GM12878 (cell line): Measurements from ENCODE around the gene KCNS1. TPM values are rescaled to one million over a fixed set of nuclear protein-coding genes. Genes with fewer than 3 reads are reported as not detected.

Source experiments
- ATAC-seq: fragments of 200-7000 bp; cut with Tn5 transposase; 3 replicates; pipeline ENCODE4 v1.9.1; 2020; ENCODE audit warnings: mild to moderate bottlenecking, moderate library complexity
- BruUV-seq: library from RNA; stranded (reverse); fragments of 400-500 nt; replicated peaks from 2 replicates; lab custom pipeline; 2021; lab: Mats Ljungman, UMichigan
- CTCF ChIA-PET: fragments of 300-600 bp; sonication (Branson Sonifier 250); formaldehyde crosslinking; extraction: SDS; loops from one replicate; lab custom pipeline; 2021; ENCODE audit warnings: inconsistent platforms; lab: Yijun Ruan, JAX
- POLR2A ChIA-PET: fragments of 350-600 bp; formaldehyde crosslinking; extraction: SDS; loops from one replicate; lab custom pipeline; 2021; ENCODE audit warnings: inconsistent platforms; lab: Charles Lee
- RAD21 ChIA-PET: fragments of 300-600 bp; sonication (Branson Sonifier 250); formaldehyde crosslinking; loops from one replicate; lab custom pipeline; 2023; ENCODE audit warnings: antibody characterized with exemption; ENCODE audit not compliant: unreplicated experiment; lab: Charles Lee
- SMC1A ChIA-PET: fragments of 300-600 bp; sonication (Branson Sonifier 250); formaldehyde crosslinking; loops from one replicate; lab custom pipeline; 2023; ENCODE audit not compliant: unreplicated experiment, uncharacterized antibody; lab: Charles Lee
- DNase-seq: peaks from one replicate; pipeline ENCODE4 v3.0.0-alpha.2; 2011; ENCODE audit warnings: low read depth, low spot score
- FAIRE-seq: peaks from 3 replicates; lab custom pipeline; 2011; peaks lifted over from hg19 to GRCh38; lab: Jason Lieb, UNC
- H2AFZ ChIP-seq: 2 replicates; pipeline ENCODE4 v1.6.0; 2011; ENCODE audit warnings: low read depth, low read length, control low read depth; ENCODE audit not compliant: control insufficient read depth
- H3K27ac ChIP-seq: 2 replicates; pipeline ENCODE4 v1.5.1; 2011; ENCODE audit warnings: control low read depth; ENCODE audit not compliant: control insufficient read depth, insufficient read depth
- H3K27me3 ChIP-seq, 2 experiments: replicated peaks in 1 of 2; 2 replicates each; pipeline versions ENCODE4 v1.6.0 to v1.6.1; 2011; ENCODE audit warnings: low read length in 1 of 2; ENCODE audit not compliant: control insufficient read depth in 2 of 2, insufficient read depth in 2 of 2
- H3K36me3 ChIP-seq, 2 experiments: 2 replicates each; pipeline ENCODE4 v1.5.1; 2011; ENCODE audit warnings: low read length in 1 of 2; ENCODE audit not compliant: control insufficient read depth in 2 of 2, insufficient read depth in 2 of 2
- H3K4me1 ChIP-seq: 2 replicates; pipeline ENCODE4 v1.6.1; 2011; ENCODE audit warnings: mild to moderate bottlenecking, low read length, moderate library complexity, mixed read lengths; ENCODE audit not compliant: control insufficient read depth, insufficient read depth
- H3K4me2 ChIP-seq: 2 replicates; pipeline ENCODE4 v1.6.0; 2011; ENCODE audit warnings: control low read depth; ENCODE audit not compliant: control insufficient read depth, insufficient read depth
- H3K4me3 ChIP-seq: fragments of 200-600 bp; sonication (generic); 2 replicates; pipeline ENCODE4 v1.5.1; 2016
- H3K79me2 ChIP-seq: 2 replicates; pipeline ENCODE4 v1.6.0; 2011; ENCODE audit warnings: low read length; ENCODE audit not compliant: control insufficient read depth, insufficient read depth
- H3K9ac ChIP-seq: 2 replicates; pipeline ENCODE4 v1.8.0; 2011; ENCODE audit warnings: low read length, control low read depth, mixed read lengths; ENCODE audit not compliant: control insufficient read depth, insufficient read depth
- H3K9me3 ChIP-seq: replicated peaks from 3 replicates; pipeline ENCODE4 v1.5.1; 2011; ENCODE audit warnings: mild to moderate bottlenecking, low read length; ENCODE audit not compliant: control insufficient read depth, insufficient read depth
- H4K20me1 ChIP-seq: 2 replicates; pipeline ENCODE4 v1.6.0; 2011; ENCODE audit not compliant: control insufficient read depth, insufficient read depth
- ASH2L ChIP-seq: fragments of 300-600, 200-600 bp; sonication (generic); IDR thresholded peaks from 2 replicates; pipeline ENCODE4 v1.6.1; 2017; ENCODE audit warnings: low read depth, mild to moderate bottlenecking, borderline replicate concordance
- ATF2 ChIP-seq: IDR thresholded peaks from 2 replicates; pipeline ENCODE4 v1.6.1; 2012; ENCODE audit warnings: low read length, inconsistent platforms
- BRCA1 ChIP-seq: IDR thresholded peaks from 2 replicates; pipeline ENCODE4 v1.6.1; 2011; ENCODE audit warnings: low read depth, low read length, improper control_type of control experiment
- FOS ChIP-seq: IDR thresholded peaks from 3 replicates; pipeline ENCODE4 v1.6.1; 2011; ENCODE audit warnings: borderline replicate concordance; ENCODE audit not compliant: insufficient read length; ENCODE audit errors: extremely low read depth
- IKZF2 ChIP-seq, 2 experiments: fragments of 450-650 bp; IDR thresholded peaks; 2 replicates each; pipeline ENCODE4 v1.6.1; 2017; ENCODE audit warnings: mild to moderate bottlenecking in 2 of 2, moderate library complexity in 2 of 2
- KAT2A ChIP-seq: conservative IDR thresholded peaks from 2 replicates; pipeline ENCODE4 v1.6.1; 2011; ENCODE audit warnings: low read depth, low read length; ENCODE audit not compliant: control insufficient read depth
- KDM1A ChIP-seq: fragments of 200-600 bp; sonication (generic); IDR thresholded peaks from 2 replicates; pipeline ENCODE4 v1.6.1; 2016; ENCODE audit warnings: borderline replicate concordance
- MYB ChIP-seq: fragments of 150-350 bp; IDR thresholded peaks from 2 replicates; pipeline ENCODE4 v1.6.1; 2014; ENCODE audit warnings: mild to moderate bottlenecking, low read depth, low read length, borderline replicate concordance
- MYC ChIP-seq: IDR thresholded peaks from 2 replicates; pipeline ENCODE4 v1.6.1; 2011; ENCODE audit warnings: mild to moderate bottlenecking, low read length, moderate library complexity, inconsistent platforms; ENCODE audit not compliant: insufficient read depth, insufficient replicate concordance, insufficient read length, severe bottlenecking
- NR2C1 ChIP-seq: fragments of 450-650 bp; IDR thresholded peaks from 2 replicates; pipeline ENCODE4 v1.6.1; 2017; ENCODE audit warnings: antibody characterized with exemption, mild to moderate bottlenecking, moderate library complexity
- PML ChIP-seq: IDR thresholded peaks from 2 replicates; pipeline ENCODE4 v1.6.1; 2012; ENCODE audit warnings: low read length, inconsistent platforms
- POLR2A ChIP-seq: IDR thresholded peaks from 2 replicates; pipeline ENCODE4 v1.6.1; 2011; ENCODE audit warnings: low read depth, mild to moderate bottlenecking, low read length
- RFX5 ChIP-seq: IDR thresholded peaks from 2 replicates; pipeline ENCODE4 v1.6.1; 2011; ENCODE audit warnings: low read depth, low read length, improper control_type of control experiment
- RUNX3 ChIP-seq: IDR thresholded peaks from 2 replicates; pipeline ENCODE4 v1.6.1; 2012; ENCODE audit warnings: low read length, inconsistent platforms
- SUZ12 ChIP-seq: fragments of 200-600 bp; sonication (generic); IDR thresholded peaks from one replicate; pipeline ENCODE4 v1.6.1; 2018; ENCODE audit warnings: antibody characterized with exemption, mild to moderate bottlenecking; ENCODE audit not compliant: unreplicated experiment
- ZBTB40 ChIP-seq: fragments of 450-650 bp; IDR thresholded peaks from 2 replicates; pipeline ENCODE4 v1.6.1; 2016; ENCODE audit warnings: mild to moderate bottlenecking, moderate library complexity, borderline replicate concordance
- WGBS: methylation state at CpG from one replicate; pipeline ENCODE4 v1.1.6; 2016; ENCODE audit warnings: low lambda C conversion rate; ENCODE audit not compliant: insufficient replicate concordance, insufficient coverage; ENCODE audit errors: missing lambda C conversion rate; 5-methylcytosine and 5-hydroxymethylcytosine counted together
- in situ Hi-C: fragments of 300-500 bp; cut with MboI; formaldehyde crosslinking; loops from 9 replicates; pipeline ENCODE4 v1.14.3; 2018; ENCODE audit warnings: mixed read lengths
- intact Hi-C: fragments of 100-400 bp; cut with micrococcal nuclease; formaldehyde crosslinking; loops from one replicate; pipeline ENCODE4 v1.14.2; 2022; ENCODE audit not compliant: unreplicated experiment
- polyA plus RNA-seq, 11 experiments: library from polyadenylated mRNA; depleted of rRNA in 4 of 11; unstranded in 6 of 11; stranded (reverse) in 5 of 11; fragments of >200 nt; fragmentation: Nextera tagmentation in 4 of 11; fragmentation: Illumina TruSeq in 1 of 11; extraction: Ambion mirVana in 4 of 11; extraction: Trizol in 1 of 11; gene quantifications; 1 replicate in 1 of 11; 2 replicates in 10 of 11; pipeline versions ENCODE4 v1.2.1 to v1.2.3, GENCODE V29; 2011 to 2016; ENCODE audit warnings: inconsistent platforms in 2 of 11, missing spikeins in 2 of 11, low read depth in 1 of 11
- total RNA-seq, 4 experiments: library from RNA; depleted of rRNA in 3 of 4; stranded (reverse); fragments of >200 nt in 3 of 4; fragmentation: Illumina TruSeq in 1 of 4; extraction: Trizol in 1 of 4; gene quantifications; 2 replicates each; pipeline versions ENCODE4 v1.2.1 to v1.2.3, GENCODE V29; 2013 to 2021

The KCNS1 gene
- total and polyA plus RNA-seq, 10 of the 15 experiments (the other 5 are each of a cell fraction or from before 2014, with no cell fraction given) = not detected

- TF ChIP-seq ATF2 (no peak), MYB (no peak), POLR2A (no peak)
These were observed 27.7 kb downstream of the KCNS1 start (continued) for GRCh38 chr20:45073221-45073620.

DNA sequence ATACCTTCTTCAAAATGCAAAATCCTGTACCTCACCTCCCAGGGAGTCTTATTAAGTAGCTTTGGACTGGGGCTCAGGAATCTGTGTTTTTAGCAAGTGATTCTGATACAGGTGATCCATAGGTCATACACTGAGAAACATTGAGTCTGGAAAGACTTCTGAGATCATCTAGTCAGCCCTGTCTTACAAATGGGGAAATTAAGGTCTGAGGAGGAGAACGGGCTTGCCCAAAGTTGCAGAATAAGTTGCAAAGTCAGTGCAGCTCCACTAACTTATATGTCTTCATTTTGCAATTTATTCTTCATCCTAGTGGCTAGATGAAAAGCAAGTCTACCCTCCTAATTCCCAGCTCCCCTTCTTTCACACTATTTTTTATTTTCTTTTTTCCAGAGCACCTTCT lies 28.9 kb downstream of the KCNS1 start:
- H3K79me2 ChIP-seq = peaks cover 4% of the 10 kb centered on the region
- H3K4me1 ChIP-seq = no peaks in the 10 kb centered on the region
- no peak overlapping the region for H3K4me2 ChIP-seq
- in situ Hi-C loops = no loop called here
- ChIA-PET CTCF (interaction anchor here (0.5 to 3.0 kb wide), 8 partner anchors 8 to 213 kb away, joined by 3 to 20 read pairs (median 3); no protein-coding TSS in a partner anchor), POLR2A (interaction anchor here (1.6 kb wide), 1 partner anchor 14 kb away, joined by 4 read pairs; no protein-coding TSS in a partner anchor), RAD21 (interaction anchor here (1.7 kb wide), 1 partner anchor 28 kb away, joined by 5 read pairs; no protein-coding TSS in a partner anchor), SMC1A (interaction anchor here (0.5 to 1.7 kb wide), 5 partner anchors 11 to 28 kb away, joined by 3 to 5 read pairs (median 3); no protein-coding TSS in a partner anchor)
- ATAC-seq (no peak), FAIRE-seq (no peak), DNase-seq (no peak)
- TF ChIP-seq RFX5 = no peak
- TF ChIP-seq IKZF2 (IDR thresholded peaks at IDR 0.05) = no peak
- TF ChIP-seq RUNX3 = no peak
- no peak for TF ChIP-seq PML
- no peak for TF ChIP-seq KAT2A
- no peak for TF ChIP-seq SUZ12
- TF ChIP-seq BRCA1 = no peak
- no peak for TF ChIP-seq FOS
- no peak for TF ChIP-seq NR2C1
- no peak for TF ChIP-seq ZBTB40
- TF ChIP-seq MYC = no peak
- no peak for TF ChIP-seq KDM1A
- TF ChIP-seq ASH2L = no peak
- no peaks in the 10 kb centered on the region for H3K27me3 ChIP-seq
- H4K20me1 ChIP-seq = no peaks in the 10 kb centered on the region
- WGBS = 100% methylated on average over 1 of the region's 1 CpG
- H3K4me3 ChIP-seq = no peak overlapping the region
- H3K27ac ChIP-seq = no peak overlapping the region
- intact Hi-C loops = no loop called here
- BruUV-seq = no TSS peak
- H3K9ac ChIP-seq = no peak overlapping the region
- no peak overlapping the region for H2AFZ ChIP-seq
- H3K36me3 ChIP-seq = peaks cover 16 to 33% of the 10 kb centered on the region in 2 experiments
- H3K9me3 ChIP-seq = no peaks in the 10 kb centered on the region
